A549 treated with Hydrocortisone at 1 μM for 4 hours (cell line): ENCODE results near the gene DIO2. TPM values are rescaled to one million over a fixed set of nuclear protein-coding genes. Genes with fewer than 3 reads are reported as not detected.

Experiments
- total RNA-seq: library from RNA; stranded (reverse); fragments of 200-300 nt; extraction: Qiagen RNA extraction; gene quantifications from 5 replicates; pipeline ENCODE4 v1.2.3, GENCODE V29; 2022

Gene DIO2
- 1.6 to 2.7 TPM (median 2.1 TPM) in 5 replicates for total RNA-seq

GRCh38 chr14:80211153-80212022 is at the start of gene DIO2:
Gene DIO2 (minus strand): TSS chr14:80211504. CDS start chr14:80211472, 32 bp downstream.

